Measurements from ENCODE around the gene APOB. TPM values are rescaled to one million over a fixed set of nuclear protein-coding genes. Genes with fewer than 3 reads are reported as not detected.

The APOB gene
- total and polyA plus RNA-seq, 2 of the 13 experiments (the other 11 are each of a cell fraction or from before 2014, with no cell fraction given): 1,569 to 2,515 TPM

DNA sequence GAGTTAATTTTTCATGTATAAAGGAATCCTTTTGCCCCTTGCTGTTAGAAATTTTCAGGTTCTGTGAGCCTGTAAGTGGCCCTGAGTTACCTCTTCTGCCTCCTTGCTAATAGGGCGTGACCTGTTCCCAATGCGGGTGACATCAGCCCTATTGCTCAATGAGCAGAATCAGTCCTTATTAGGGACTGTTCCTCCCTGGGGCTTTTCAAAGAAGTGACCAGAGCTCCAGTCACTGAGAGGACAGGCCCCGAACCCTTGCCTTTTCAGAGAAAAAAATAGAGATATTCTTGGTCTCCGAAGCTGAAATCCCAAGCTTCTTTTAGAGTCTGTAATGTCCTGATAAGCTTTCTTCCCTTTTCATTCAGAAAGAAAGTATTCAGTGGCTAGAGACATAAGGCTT lies 8.2 kb upstream of the APOB start (continued):
- TF ChIP-seq, protein P1, sequence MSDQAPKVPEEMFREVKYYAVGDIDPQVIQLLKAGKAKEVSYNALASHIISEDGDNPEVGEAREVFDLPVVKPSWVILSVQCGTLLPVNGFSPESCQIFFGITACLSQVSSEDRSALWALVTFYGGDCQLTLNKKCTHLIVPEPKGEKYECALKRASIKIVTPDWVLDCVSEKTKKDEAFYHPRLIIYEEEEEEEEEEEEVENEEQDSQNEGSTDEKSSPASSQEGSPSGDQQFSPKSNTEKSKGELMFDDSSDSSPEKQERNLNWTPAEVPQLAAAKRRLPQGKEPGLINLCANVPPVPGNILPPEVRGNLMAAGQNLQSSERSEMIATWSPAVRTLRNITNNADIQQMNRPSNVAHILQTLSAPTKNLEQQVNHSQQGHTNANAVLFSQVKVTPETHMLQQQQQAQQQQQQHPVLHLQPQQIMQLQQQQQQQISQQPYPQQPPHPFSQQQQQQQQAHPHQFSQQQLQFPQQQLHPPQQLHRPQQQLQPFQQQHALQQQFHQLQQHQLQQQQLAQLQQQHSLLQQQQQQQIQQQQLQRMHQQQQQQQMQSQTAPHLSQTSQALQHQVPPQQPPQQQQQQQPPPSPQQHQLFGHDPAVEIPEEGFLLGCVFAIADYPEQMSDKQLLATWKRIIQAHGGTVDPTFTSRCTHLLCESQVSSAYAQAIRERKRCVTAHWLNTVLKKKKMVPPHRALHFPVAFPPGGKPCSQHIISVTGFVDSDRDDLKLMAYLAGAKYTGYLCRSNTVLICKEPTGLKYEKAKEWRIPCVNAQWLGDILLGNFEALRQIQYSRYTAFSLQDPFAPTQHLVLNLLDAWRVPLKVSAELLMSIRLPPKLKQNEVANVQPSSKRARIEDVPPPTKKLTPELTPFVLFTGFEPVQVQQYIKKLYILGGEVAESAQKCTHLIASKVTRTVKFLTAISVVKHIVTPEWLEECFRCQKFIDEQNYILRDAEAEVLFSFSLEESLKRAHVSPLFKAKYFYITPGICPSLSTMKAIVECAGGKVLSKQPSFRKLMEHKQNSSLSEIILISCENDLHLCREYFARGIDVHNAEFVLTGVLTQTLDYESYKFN (CRISPR knock-in tag; conservative IDR thresholded peaks at IDR 0.05): peak; percentile 46; the same call in 1 of the 2 replicates
- TF ChIP-seq TCF12 (IDR thresholded peaks at IDR 0.05) (no peak), TCF12 (CRISPR knock-in tag; IDR thresholded peaks at IDR 0.05) (no peak), ATAD3A (CRISPR knock-in tag; IDR thresholded peaks at IDR 0.05) (no peak), TMF1 (CRISPR knock-in tag; IDR thresholded peaks at IDR 0.05; ENCODE audit: low read depth) (no peak), ZNF616 (CRISPR knock-in tag; IDR thresholded peaks at IDR 0.05; ENCODE audit: low read depth) (no peak), SIX4 (CRISPR knock-in tag; IDR thresholded peaks at IDR 0.05) (no peak), CREM (IDR thresholded peaks at IDR 0.05) (peak; percentile 50; the same call in 1 of the 2 replicates), CREM (CRISPR knock-in tag; IDR thresholded peaks at IDR 0.05) (no peak), HES4 (CRISPR knock-in tag; IDR thresholded peaks at IDR 0.05; ENCODE audit: borderline replicate concordance) (no peak), ZNF34 (CRISPR knock-in tag; IDR thresholded peaks at IDR 0.05; ENCODE audit: borderline replicate concordance) (no peak), ZNF260 (CRISPR knock-in tag; IDR thresholded peaks at IDR 0.05; ENCODE audit: borderline replicate concordance, low read depth) (no peak), ZFYVE20 (CRISPR knock-in tag; IDR thresholded peaks at IDR 0.05; ENCODE audit: borderline replicate concordance, low read depth) (no peak), ZNF724P (CRISPR knock-in tag; IDR thresholded peaks at IDR 0.05; ENCODE audit: borderline replicate concordance) (no peak), KMT2A (CRISPR knock-in tag; IDR thresholded peaks at IDR 0.05) (no peak)
- TF ChIP-seq, protein P2, sequence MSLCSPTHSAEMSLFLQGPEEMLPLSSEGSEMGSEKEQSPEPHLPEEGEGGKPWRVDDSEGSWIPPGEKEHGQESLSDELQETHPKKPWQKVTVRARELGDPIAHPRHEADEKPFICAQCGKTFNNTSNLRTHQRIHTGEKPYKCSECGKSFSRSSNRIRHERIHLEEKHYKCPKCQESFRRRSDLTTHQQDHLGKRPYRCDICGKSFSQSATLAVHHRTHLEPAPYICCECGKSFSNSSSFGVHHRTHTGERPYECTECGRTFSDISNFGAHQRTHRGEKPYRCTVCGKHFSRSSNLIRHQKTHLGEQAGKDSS (CRISPR knock-in tag; IDR thresholded peaks at IDR 0.05; ENCODE audit: borderline replicate concordance, low read depth): no peak
- TF ChIP-seq, protein P3, sequence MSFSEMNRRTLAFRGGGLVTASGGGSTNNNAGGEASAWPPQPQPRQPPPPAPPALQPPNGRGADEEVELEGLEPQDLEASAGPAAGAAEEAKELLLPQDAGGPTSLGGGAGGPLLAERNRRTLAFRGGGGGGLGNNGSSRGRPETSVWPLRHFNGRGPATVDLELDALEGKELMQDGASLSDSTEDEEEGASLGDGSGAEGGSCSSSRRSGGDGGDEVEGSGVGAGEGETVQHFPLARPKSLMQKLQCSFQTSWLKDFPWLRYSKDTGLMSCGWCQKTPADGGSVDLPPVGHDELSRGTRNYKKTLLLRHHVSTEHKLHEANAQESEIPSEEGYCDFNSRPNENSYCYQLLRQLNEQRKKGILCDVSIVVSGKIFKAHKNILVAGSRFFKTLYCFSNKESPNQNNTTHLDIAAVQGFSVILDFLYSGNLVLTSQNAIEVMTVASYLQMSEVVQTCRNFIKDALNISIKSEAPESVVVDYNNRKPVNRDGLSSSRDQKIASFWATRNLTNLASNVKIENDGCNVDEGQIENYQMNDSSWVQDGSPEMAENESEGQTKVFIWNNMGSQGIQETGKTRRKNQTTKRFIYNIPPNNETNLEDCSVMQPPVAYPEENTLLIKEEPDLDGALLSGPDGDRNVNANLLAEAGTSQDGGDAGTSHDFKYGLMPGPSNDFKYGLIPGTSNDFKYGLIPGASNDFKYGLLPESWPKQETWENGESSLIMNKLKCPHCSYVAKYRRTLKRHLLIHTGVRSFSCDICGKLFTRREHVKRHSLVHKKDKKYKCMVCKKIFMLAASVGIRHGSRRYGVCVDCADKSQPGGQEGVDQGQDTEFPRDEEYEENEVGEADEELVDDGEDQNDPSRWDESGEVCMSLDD (CRISPR knock-in tag; IDR thresholded peaks at IDR 0.05; ENCODE audit: borderline replicate concordance): no peak
- TF ChIP-seq, protein P4, sequence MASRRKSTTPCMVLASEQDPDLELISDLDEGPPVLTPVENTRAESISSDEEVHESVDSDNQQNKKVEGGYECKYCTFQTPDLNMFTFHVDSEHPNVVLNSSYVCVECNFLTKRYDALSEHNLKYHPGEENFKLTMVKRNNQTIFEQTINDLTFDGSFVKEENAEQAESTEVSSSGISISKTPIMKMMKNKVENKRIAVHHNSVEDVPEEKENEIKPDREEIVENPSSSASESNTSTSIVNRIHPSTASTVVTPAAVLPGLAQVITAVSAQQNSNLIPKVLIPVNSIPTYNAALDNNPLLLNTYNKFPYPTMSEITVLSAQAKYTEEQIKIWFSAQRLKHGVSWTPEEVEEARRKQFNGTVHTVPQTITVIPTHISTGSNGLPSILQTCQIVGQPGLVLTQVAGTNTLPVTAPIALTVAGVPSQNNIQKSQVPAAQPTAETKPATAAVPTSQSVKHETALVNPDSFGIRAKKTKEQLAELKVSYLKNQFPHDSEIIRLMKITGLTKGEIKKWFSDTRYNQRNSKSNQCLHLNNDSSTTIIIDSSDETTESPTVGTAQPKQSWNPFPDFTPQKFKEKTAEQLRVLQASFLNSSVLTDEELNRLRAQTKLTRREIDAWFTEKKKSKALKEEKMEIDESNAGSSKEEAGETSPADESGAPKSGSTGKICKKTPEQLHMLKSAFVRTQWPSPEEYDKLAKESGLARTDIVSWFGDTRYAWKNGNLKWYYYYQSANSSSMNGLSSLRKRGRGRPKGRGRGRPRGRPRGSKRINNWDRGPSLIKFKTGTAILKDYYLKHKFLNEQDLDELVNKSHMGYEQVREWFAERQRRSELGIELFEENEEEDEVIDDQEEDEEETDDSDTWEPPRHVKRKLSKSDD (CRISPR knock-in tag; IDR thresholded peaks at IDR 0.05; ENCODE audit: low read depth): no peak
- TF ChIP-seq, protein P5, sequence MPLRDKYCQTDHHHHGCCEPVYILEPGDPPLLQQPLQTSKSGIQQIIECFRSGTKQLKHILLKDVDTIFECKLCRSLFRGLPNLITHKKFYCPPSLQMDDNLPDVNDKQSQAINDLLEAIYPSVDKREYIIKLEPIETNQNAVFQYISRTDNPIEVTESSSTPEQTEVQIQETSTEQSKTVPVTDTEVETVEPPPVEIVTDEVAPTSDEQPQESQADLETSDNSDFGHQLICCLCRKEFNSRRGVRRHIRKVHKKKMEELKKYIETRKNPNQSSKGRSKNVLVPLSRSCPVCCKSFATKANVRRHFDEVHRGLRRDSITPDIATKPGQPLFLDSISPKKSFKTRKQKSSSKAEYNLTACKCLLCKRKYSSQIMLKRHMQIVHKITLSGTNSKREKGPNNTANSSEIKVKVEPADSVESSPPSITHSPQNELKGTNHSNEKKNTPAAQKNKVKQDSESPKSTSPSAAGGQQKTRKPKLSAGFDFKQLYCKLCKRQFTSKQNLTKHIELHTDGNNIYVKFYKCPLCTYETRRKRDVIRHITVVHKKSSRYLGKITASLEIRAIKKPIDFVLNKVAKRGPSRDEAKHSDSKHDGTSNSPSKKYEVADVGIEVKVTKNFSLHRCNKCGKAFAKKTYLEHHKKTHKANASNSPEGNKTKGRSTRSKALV (CRISPR knock-in tag; IDR thresholded peaks at IDR 0.05): no peak

Data from HepG2 (cell line).